Lung (tissue), 12 donors: ENCODE measurements around the gene EPS15. TPM values are rescaled to one million over a fixed set of nuclear protein-coding genes. Genes with fewer than 3 reads are reported as not detected.

ENCODE experiments used
- ATAC-seq: fragments of 200-7000 bp; cut with Tn5 transposase; one replicate; pipeline ENCODE4 v1.9.1; 2020; ENCODE audit warnings: moderate number of reproducible peaks; ENCODE audit not compliant: insufficient read depth, low FRiP score
- DNase-seq, 3 donors: peaks; one replicate each; pipeline ENCODE4 v3.0.0-alpha.2; 2013 to 2017
- H3K27ac ChIP-seq, 2 donors: one replicate each; pipeline ENCODE4 v1.5.1; 2013; ENCODE audit warnings: mild to moderate bottlenecking in 2 of 2, moderate library complexity in 2 of 2, control low read depth in 1 of 2, inconsistent platforms in 1 of 2, low read depth in 1 of 2, low read length in 1 of 2
- H3K27me3 ChIP-seq, 3 donors: one replicate each; pipeline ENCODE4 v1.5.1; 2013; ENCODE audit warnings: low read length in 2 of 3; ENCODE audit not compliant: control insufficient read depth in 3 of 3, insufficient read depth in 3 of 3
- H3K36me3 ChIP-seq, 4 donors: one replicate each; pipeline ENCODE4 v1.5.1; 2013; ENCODE audit warnings: low read length in 4 of 4, mild to moderate bottlenecking in 1 of 4, moderate library complexity in 1 of 4; ENCODE audit not compliant: control insufficient read depth in 4 of 4, insufficient read depth in 4 of 4
- H3K4me1 ChIP-seq, 5 donors: one replicate each; pipeline ENCODE4 v1.5.1; 2013; ENCODE audit warnings: low read length in 5 of 5, mild to moderate bottlenecking in 2 of 5, moderate library complexity in 1 of 5; ENCODE audit not compliant: control insufficient read depth in 5 of 5, insufficient read depth in 5 of 5
- H3K4me3 ChIP-seq: one replicate; pipeline ENCODE4 v1.5.1; 2013; ENCODE audit warnings: mild to moderate bottlenecking, control low read depth, moderate library complexity
- H3K9ac ChIP-seq, 2 donors: one replicate each; pipeline ENCODE4 v1.5.1; 2013; ENCODE audit warnings: low read length in 2 of 2, control low read depth in 1 of 2; ENCODE audit not compliant: insufficient read depth in 1 of 2
- H3K9me3 ChIP-seq, 4 donors: one replicate each; pipeline ENCODE4 v1.5.1; 2013; ENCODE audit warnings: low read length in 3 of 4, mild to moderate bottlenecking in 1 of 4, moderate library complexity in 1 of 4; ENCODE audit not compliant: control insufficient read depth in 4 of 4, insufficient read depth in 3 of 4
- WGBS, 2 donors: extraction: QIAGEN DNeasy Blood & Tissue Kit; methylation state at CpG; one replicate each; pipeline ENCODE4 v1.1.7; 2013; 5-methylcytosine and 5-hydroxymethylcytosine counted together
- polyA plus RNA-seq, 2 donors: library from polyadenylated mRNA; stranded (reverse); fragments of 200-250 nt; gene quantifications; one replicate each; pipeline ENCODE4 v1.2.1, GENCODE V29; 2013
- total RNA-seq, 2 donors: library from RNA; depleted of rRNA in 1 of 2; stranded (reverse); fragments of >200 nt in 1 of 2; gene quantifications; one replicate each; pipeline ENCODE4 v1.2.1, GENCODE V29; 2014 to 2021
- TF ChIP-seq, protein P1 (sequence below): IDR thresholded peaks from 2 replicates; pipeline ENCODE4 v1.5.1; 2012; ENCODE audit warnings: mild to moderate bottlenecking; ENCODE audit errors: control extremely low read depth, extremely low read depth
- donor health status: control.
- donor health status: control.
- donor health status: Bipolar disorder and iron deficiency.
- donor health status: healthy.
- donor health status: DM: yes; HTN: yes; CAD: no.

The EPS15 gene
- total and polyA plus RNA-seq, 4 donors: 19.2 to 87.2 (median 45.5) TPM

DNA sequence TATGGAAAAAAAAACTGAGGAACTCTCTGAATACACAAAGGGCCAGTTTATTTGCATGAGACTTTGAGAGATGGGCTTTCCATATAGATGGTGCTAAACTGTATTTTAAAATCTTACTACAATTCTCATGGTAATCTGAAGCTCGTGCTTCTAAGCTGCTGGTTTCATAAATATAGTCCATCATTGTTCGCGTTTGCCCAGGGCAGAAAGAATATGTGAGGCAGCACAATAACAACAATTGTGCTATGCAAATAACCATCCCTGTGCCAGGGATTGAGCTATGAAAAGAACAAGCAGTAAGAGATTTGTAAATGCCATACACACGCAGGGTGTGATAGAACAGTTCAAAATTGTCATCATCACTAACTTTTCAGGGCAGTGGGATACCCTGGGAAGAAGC, 4.9 kb upstream of the EPS15 start:
- Histone ChIP-seq H3K36me3 (no peaks in the 10 kb centered on the region), H3K4me3 (no peak overlapping the region), H3K9me3 (no peaks in the 10 kb centered on the region), H3K27ac (no peak overlapping the region), H3K9ac (no peak overlapping the region), H3K27me3 (no peaks in the 10 kb centered on the region), H3K4me1 (no peaks in the 10 kb centered on the region)
- ATAC-seq (no peak), DNase-seq (no peak)
- TF ChIP-seq, protein P1, sequence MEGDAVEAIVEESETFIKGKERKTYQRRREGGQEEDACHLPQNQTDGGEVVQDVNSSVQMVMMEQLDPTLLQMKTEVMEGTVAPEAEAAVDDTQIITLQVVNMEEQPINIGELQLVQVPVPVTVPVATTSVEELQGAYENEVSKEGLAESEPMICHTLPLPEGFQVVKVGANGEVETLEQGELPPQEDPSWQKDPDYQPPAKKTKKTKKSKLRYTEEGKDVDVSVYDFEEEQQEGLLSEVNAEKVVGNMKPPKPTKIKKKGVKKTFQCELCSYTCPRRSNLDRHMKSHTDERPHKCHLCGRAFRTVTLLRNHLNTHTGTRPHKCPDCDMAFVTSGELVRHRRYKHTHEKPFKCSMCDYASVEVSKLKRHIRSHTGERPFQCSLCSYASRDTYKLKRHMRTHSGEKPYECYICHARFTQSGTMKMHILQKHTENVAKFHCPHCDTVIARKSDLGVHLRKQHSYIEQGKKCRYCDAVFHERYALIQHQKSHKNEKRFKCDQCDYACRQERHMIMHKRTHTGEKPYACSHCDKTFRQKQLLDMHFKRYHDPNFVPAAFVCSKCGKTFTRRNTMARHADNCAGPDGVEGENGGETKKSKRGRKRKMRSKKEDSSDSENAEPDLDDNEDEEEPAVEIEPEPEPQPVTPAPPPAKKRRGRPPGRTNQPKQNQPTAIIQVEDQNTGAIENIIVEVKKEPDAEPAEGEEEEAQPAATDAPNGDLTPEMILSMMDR: no peak
- WGBS, 2 donors: 90 to 92% methylated on average over 4 of the region's 4 CpGs

- no peaks in the 10 kb centered on the region for H3K27me3 ChIP-seq
- WGBS, 2 donors: 8 to 33% methylated on average over 3 of the region's 3 CpGs
Observed at GRCh38 chr1:51520700-51521248, 1.7 kb upstream of the EPS15 start.

GRCh38 chr1:51519865-51520699, 1.0 kb upstream of the EPS15 start:
- ATAC-seq: no peak
- Histone ChIP-seq H3K4me1 (peaks cover 1 to 21% (median 10%) of the 10 kb centered on the region in 5 donors), H3K27me3 (no peaks in the 10 kb centered on the region), H3K27ac (peak overlapping the region; percentile 3 to 69), H3K36me3 (no peaks in the 10 kb centered on the region), H3K9ac (no peak overlapping the region), H3K4me3 (no peak overlapping the region), H3K9me3 (no peaks in the 10 kb centered on the region)
- TF ChIP-seq, protein P1: no peak
- whole genome bisulfite sequencing, 2 donors: 71 to 82% methylated on average over 8 of the region's 8 CpGs
- no peak for DNase-seq

More at GRCh38 chr1:51520700-51521248, 1.7 kb upstream of the EPS15 start:
- no peak for DNase-seq
- H3K36me3 ChIP-seq: no peaks in the 10 kb centered on the region
- H3K9ac ChIP-seq: no peak overlapping the region
- H3K9me3 ChIP-seq: no peaks in the 10 kb centered on the region
- peak overlapping the region; percentile 3 to 69 for H3K27ac ChIP-seq
- no peak overlapping the region for H3K4me3 ChIP-seq
- ATAC-seq: no peak
- TF ChIP-seq, protein P1: no peak
- H3K4me1 ChIP-seq: peaks cover 0 to 21% (median 10%) of the 10 kb centered on the region in 5 donors
